Measurements from ENCODE around the gene HS3ST3A1.
"Not testable (repeated sequence)": the region's sequence is repeated elsewhere in the genome, so short reads cannot be mapped to it uniquely, and the experiment has no call there.

Gene HS3ST3A1

DNA sequence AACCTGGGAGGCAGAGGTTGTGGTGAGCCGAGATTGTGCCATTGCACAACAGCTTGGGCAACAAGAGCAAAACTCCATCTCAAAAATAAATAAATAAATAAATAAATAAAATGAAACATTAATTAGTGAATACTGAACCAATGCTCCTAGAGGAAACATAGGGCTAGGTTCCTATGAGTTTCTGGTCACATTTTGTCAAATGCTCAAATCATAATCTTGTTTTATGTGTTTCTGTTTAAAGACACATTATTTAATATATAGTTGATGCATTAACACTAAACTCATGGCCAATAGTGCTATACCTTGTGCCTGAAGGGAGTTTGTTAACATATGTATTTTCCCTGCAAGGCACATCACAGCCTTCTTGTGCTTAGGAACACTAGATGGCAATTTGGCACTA, 66.8 kb downstream of the HS3ST3A1 start:
- DNase-seq = no peak

GRCh38 chr17:13531721-13532120, 70.0 kb downstream of the HS3ST3A1 start:
- DNase-seq = no peak

GRCh38 chr17:13525876-13526275, 75.9 kb downstream of the HS3ST3A1 start:
- DNase-seq = no peak

- DNase-seq = no peak
These were observed 78.6 kb downstream of the HS3ST3A1 start for GRCh38 chr17:13523164-13523563.

DNA sequence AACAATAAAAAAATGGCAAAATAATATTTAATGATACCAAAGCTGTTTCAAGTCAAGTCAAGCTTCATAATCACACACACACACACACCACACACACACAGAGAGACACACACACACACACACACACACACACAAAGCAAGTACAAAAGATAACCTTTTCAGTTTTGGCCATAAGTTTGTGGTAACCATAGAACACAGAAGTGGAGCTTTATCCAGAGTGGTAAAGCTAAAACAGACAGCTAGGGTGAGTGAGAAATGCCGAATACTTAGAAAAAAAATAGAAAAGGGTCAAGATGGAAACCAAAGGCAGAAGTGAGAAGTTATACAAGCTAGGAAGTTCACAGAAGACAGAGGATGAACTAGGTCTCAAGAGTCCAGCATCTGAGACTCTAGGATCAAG, 79.0 kb downstream of the HS3ST3A1 start:
- DNase-seq = no peak

- DNase-seq = no peak
These were observed 79.9 kb downstream of the HS3ST3A1 start for GRCh38 chr17:13521784-13522183.

DNA sequence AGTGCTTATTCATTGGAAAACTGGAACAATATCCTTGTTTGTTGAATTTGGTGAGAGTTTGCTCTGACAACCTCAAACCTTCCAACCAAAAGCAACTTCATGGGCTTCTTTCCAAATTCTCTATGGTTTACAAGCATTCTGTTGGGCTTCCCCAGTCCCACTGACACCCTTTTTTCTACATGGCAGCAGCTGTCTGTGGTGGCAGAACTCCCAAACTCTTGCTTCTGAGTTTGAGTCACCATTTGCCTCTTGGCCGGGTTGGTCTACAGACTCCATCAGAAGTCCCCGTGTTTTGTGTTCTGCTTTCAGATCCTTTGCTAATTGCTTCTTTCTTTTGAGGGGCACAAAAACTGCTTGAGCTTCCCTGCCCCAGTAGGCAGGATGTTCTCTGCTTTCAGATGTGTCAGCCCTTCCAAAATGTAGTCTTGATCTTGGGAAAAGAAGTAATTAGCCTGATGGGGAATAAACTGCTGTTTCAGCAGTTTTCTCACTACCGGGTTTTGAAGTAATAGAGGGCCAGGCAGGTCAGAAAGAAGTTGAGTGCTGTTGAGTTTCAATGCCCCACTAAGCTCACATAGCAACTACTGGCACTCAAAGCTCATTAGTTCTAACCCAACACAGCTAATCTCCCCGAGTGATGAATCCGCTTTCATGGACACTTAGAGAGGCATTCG, 80.7 kb downstream of the HS3ST3A1 start:
- DNase-seq = no peak

DNA sequence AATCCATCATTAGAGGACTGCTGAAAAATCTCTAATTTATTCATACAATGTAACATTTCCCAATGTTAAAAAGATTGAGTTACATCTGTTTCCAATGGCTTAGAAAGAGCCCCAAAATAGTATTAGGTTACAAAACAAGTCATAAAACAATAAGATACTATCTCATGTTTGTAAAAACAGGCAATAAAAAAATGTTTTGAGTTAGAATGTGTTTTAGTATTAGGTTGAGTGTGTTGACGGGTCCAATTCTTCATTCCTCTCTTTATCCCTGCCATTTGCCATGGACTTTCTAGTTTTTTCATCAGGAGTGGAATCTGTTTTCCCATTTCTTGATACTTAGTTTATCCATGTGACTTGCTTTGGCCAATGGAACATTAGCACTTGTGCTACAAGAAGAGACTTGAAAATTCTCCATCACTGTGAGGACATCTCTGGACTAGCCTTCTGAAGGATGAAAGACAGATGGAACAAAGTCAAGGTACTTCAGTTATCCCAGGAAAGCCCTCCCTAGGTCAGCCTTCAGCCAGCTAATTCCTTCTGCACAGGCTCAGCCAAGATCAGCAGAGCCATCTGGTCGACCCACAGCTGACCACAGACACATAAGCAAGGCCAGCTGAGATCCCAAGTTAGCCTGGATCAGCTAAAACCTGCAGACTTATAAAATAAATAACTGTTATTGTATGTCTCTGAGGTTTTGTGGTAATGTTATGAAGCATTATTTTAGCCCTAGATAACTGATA, 83.3 kb downstream of the HS3ST3A1 start:
- DNase-seq = no peak

DNA sequence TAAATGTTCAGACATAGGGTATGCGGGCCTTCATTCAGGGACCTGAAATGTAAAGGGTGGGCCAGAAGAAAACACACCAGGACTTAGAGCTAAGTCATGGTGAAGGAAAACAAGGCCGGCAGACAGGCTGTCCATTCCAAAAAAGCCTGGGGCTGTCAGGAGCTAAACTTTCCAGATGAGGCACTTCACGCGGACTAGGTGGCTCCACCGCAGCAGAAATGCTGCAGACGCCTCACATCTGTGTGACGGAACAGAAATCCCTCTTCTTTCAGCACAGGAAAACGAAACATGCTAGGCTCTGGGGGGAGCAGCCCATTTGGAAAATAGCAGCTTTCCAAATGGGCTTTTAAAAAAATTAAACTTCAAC, 88.7 kb downstream of the HS3ST3A1 start:
- DNase-seq = no peak

DNA sequence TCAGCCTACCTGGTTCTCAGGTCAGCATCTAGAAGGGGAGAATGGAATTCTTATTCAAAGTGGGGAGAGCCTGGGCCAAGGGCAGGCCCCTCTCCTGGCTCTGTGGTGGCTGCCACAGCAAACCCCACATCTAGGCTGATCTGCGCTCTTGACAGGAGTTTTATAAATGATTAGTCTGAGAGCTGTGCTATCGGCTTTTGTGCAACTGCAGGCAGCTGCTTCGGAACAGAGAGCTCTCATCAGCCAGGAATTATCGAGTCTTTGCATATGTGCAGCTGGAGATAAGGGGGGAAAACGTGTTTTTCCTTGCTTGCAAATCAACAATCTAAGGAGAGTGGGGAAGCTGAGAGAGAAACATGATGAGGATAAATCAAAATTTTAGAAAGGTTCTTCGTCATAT, 91.7 kb downstream of the HS3ST3A1 start:
- DNase-seq = no peak

DNA sequence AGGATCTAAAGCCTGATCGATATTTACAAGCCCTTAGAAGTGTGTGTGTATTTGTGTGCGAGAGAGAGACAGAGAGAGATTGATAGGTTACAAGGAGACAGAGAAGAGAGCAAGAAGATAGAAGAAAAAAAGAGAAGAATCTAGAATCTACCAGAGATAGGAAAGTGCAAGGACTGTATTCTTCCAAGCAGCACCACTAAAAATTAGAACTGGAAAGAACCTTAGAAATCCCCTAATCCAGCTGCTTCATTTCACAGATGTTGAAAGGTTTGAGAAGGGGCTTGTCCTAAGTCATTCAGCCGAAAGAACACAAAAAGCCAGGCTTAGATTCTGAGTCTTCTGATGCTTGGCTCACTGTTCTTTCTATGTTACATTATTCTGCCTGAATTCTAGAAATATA, 92.2 kb downstream of the HS3ST3A1 start:
- no peak for DNase-seq

DNA sequence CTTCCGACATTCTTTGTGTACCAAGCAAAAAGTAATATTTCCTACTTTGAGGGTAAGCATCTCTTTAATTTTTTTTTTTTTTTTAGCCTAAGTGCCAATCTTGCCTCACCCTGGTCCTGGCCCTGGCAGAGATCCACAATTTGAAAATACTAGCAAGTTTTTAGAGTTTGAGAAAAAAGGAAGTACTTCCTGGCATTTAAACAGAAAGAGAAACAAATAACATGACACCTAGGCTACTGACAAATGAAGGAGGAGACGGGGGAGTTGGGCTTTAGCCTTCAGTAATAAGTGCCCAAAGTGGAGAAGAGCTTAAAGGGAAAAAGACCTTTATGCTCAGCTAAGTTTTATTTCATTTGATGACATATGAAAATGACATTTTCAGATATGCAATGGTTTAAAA, 92.8 kb downstream of the HS3ST3A1 start:
- DNase-seq = no peak

- no peak for DNase-seq
These were observed 98.2 kb downstream of the HS3ST3A1 start for GRCh38 chr17:13503526-13503925.

DNA sequence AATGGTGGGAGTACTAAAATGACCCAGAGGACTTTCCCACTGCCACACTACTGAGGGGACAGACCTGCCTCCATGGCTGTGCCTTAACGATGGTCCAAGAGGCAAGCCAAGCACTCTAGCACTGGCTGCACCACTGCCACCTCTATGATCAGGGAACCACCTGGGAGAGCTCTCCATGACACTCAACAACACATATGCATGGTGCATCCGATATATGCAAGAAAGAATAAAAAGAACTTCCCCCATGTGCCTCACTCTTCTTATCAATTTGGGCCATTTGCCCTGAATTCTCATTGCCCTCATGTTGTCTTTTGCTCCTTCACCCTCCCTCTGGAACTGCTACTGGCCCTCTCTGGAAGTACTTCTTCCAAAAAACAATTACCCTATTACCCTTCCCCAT, 99.5 kb downstream of the HS3ST3A1 start:
- no peak for DNase-seq

- DNase-seq = no peak
These were observed 100.8 kb downstream of the HS3ST3A1 start for GRCh38 chr17:13500947-13501346.

DNA sequence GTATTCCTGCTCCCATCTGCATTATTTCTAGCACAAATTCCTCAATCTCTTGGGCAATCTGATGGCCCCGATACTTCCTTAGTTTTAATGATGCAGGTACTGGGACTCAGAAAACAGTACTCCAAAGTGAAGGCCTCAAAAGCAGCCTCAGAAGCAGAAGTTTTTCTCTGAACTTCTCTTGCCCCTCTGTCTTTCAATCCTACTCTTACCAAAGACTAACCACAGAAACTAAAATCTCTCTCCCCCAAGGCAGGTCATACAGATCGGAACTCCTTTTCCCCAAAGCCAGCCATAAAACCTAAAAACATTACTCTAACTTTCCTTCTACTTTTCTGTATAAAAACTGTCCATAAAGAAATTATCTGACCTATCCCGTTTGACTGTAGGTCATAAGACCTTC, 103.5 kb downstream of the HS3ST3A1 start:
- no peak for DNase-seq

DNA sequence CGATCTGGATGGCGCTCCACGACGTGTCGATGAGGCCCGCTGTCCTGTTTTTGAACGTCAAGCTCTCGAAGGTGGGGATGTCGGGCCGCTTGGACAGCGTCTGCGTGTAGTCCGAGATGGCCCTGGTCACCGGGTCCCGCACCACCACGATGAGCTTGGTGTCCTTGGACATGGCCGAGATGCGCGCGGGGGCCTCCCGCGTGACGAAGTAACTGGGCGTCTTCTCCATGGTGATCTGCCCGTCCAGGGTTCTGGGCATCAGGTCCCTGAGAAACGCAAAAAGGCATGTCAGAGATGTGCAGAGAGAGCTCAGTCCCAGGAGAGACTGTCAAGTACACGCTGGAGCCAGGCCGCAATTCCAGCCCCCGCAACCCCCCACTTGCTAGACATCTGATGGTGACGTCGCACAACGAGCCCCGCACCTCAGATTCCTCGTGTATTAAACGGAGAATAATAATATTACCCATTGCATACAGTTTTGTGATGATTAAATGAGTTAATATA, 105.1 kb downstream of the HS3ST3A1 start:
- not testable (repeated sequence) for DNase-seq

GRCh38 chr17:13495423-13495822, 106.3 kb downstream of the HS3ST3A1 start:
- DNase-seq = no peak

GRCh38 chr17:13492737-13493122, 109.0 kb downstream of the HS3ST3A1 start:
- DNase-seq = no peak

DNA sequence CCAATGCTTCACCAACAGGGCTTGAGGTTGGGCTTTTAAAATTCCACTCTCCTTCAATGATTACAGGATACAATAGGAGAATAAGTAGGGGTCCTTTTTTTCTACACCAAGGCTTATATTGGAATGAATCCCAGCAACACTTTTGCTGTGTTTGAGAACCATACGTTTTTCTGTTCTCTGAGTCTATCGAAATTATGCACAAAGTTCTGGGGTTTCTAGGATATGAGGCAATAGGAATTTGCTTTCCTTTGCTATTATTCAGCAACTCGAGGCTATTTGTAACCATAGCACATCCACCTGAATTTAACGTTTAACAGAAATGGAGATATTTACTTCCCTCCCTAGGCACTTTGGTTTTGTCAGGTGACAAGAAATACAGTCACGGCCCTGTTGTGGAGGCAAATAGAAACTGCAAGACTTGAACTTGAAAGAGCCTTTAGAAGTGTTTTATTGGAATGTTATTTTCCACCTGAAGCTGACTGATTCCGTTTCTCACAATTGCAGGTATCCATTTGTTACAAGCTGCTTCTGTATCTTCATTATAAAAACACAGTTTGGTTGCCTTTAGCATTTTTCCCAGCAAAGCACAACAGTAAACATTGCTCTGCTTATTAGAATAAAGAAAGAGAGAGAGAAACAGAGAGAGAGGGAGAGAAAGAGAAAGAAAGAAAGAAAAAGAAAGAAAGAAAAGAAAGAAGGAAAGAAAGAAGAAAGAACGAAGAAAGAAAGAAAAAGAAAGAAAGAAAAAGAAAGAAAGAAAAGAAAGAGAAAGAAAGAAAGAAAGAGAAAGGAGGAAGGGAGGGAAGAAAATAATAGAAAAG, 109.6 kb downstream of the HS3ST3A1 start:
- no peak for DNase-seq

DNA sequence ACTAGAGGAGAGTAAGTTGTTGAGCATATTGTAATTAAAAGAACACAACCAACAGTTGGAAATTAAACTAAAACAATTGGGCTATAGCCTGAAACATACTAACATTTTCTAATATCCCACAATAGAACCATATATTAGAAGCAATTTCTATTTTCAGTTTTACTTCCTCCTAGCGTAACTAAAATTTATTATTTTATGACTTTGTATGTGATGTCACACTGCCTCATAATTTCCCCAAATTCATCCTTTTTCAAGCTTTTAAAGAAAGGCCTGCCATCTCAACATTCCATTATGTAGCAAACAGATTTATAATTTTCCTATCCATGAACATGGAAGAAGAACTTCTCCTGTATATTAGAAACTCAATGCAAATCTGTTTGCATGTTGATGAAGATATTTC, 110.2 kb downstream of the HS3ST3A1 start:
- no peak for DNase-seq

DNA sequence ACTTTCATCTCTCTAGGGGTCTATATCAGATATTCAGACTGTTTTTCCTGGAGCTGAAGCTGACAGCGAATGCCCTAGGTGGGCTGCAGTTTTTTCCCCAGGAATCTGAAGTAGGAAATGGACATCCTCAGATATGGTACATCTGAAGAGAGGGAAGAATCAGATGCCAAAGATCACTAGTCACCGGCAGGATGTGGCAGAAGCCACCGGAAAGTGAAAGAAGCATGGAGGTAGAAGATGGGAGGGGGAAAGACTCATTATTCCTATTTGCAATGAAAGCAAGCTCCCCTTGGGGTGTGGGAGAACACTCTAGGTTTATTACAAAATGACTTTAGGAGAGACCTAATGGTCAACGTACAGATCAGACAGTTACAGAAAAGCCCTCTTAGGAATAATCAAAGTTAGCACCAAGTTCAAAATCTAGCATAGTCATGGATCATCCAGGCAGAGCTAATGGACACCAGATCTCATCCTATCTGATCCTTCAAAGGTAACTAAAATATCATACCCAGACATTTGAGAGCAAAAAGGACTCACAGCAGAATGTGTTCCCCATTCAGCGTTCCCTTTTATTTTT, 110.7 kb downstream of the HS3ST3A1 start:
- DNase-seq = no peak

DNA sequence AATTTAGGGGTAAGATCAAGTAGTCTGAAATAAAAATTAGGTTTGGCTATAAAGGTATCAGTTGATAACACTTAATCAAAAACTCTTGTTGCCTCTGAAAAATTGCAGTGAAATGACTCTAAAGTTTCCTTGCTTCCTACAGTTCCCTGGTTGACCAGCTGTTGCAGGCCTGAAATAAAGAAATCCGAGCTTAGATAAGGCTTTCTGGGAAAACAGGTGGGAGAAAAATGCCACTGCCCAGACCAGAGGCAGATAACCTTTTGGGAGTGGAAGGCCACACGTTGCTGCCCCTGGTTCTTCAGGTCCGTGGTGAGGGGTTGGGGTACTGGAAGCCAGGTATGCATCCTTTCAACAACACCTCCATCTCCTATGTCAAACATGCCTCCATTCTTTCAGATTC, 111.3 kb downstream of the HS3ST3A1 start:
- no peak for DNase-seq
